Measurements from ENCODE around the gene AMACR. TPM values are rescaled to one million over a fixed set of nuclear protein-coding genes. Genes with fewer than 3 reads are reported as not detected.

Gene AMACR
- total RNA-seq, 2 experiments from 2014 or later, result 4.5 to 5.0 TPM

DNA sequence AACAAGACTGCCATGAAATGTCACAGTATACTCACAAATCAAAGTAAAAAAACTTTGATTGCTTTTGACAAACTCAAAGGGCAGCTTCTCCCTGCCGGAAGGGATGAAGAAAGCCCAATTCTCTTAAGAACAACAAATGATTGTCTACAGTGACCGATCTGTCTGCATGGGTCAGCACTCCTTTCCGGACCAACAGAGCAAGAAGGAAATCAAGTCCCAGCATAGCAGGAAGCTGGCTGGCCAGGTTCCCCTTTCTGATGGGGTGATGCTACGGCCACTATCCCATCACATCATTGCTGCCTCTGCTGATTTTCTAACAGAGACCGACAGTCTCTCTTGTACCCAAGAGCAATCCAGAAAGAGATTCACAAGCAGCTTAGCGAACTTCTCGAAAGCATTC, 34.5 kb upstream of the AMACR start:
- H3K4me1 ChIP-seq (ENCODE audit: insufficient read depth, low read length, poor library complexity, severe bottlenecking), result no peaks in the 10 kb centered on the region
- POLR2A ChIA-PET, result interaction anchor here (1.4 kb wide), 1 partner anchor 10 kb away, joined by 3 read pairs; no protein-coding TSS in a partner anchor

DNA sequence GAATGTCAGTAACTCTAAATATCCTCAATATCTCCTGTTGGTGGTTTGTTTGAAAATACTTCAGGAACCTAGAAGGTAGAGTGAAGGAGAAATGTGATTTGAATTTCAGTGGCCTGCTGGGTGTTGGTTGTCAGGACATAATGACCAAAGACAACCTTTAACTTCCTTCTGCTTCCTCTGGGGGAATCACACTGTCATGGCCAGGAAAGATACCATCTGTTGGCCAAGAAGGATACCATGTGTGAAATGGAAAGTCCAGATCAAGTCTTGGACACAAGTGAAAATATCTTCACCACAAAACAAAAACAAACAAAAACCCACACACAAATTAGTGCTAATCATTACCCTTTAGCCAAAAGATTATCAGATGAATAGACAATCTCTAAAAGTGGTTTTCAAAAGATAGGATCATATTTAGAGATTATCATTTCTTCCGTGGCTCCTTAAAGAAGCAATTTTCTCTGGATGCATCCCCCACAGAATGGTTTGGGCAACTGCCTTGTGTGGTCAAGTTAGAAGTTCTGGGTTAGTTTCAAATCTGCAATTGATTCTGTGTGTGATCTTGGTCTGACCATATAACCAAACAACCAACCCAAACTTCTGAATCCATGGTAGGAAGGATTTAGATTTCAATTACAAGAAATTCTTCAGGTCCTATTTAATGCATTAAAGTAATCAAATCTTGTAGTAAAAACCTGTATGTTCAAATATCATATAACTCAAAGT, 33.6 kb upstream of the AMACR start:
- CTCF ChIA-PET (ENCODE audit: unreplicated experiment), result no interaction called here
- H3K36me3 ChIP-seq (ENCODE audit: insufficient read depth, low read length), result no peaks in the 10 kb centered on the region

More for the DNA sequence above, 34.5 kb upstream of the AMACR start:
- H3K36me3 ChIP-seq (ENCODE audit: insufficient read depth, low read length), result no peaks in the 10 kb centered on the region
- no peaks in the 10 kb centered on the region for H3K9me2 ChIP-seq (ENCODE audit: insufficient read depth, low read length)
- no peak overlapping the region for H2AFZ ChIP-seq (ENCODE audit: low read length)
- H3K27ac ChIP-seq (ENCODE audit: low read depth, low read length, poor library complexity, severe bottlenecking), result no peak overlapping the region
- CTCF ChIA-PET (ENCODE audit: unreplicated experiment), result no interaction called here
- no peaks in the 10 kb centered on the region for H3K79me2 ChIP-seq (ENCODE audit: insufficient read depth, low read depth, low read length)
- TF ChIP-seq, protein P1, sequence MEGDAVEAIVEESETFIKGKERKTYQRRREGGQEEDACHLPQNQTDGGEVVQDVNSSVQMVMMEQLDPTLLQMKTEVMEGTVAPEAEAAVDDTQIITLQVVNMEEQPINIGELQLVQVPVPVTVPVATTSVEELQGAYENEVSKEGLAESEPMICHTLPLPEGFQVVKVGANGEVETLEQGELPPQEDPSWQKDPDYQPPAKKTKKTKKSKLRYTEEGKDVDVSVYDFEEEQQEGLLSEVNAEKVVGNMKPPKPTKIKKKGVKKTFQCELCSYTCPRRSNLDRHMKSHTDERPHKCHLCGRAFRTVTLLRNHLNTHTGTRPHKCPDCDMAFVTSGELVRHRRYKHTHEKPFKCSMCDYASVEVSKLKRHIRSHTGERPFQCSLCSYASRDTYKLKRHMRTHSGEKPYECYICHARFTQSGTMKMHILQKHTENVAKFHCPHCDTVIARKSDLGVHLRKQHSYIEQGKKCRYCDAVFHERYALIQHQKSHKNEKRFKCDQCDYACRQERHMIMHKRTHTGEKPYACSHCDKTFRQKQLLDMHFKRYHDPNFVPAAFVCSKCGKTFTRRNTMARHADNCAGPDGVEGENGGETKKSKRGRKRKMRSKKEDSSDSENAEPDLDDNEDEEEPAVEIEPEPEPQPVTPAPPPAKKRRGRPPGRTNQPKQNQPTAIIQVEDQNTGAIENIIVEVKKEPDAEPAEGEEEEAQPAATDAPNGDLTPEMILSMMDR (conservative IDR thresholded peaks at IDR 0.05; ENCODE audit: low read length), result no peak
- TF ChIP-seq EZH2phosphoT487 (IDR thresholded peaks at IDR 0.05; ENCODE audit: borderline replicate concordance, low read depth, low read length), result no peak
- H3K4me3 ChIP-seq (ENCODE audit: low read depth, low read length, poor library complexity, severe bottlenecking), result no peak overlapping the region
- H4K20me1 ChIP-seq (ENCODE audit: insufficient read depth, low read length), result no peaks in the 10 kb centered on the region
- no peak overlapping the region for H3K4me2 ChIP-seq (ENCODE audit: low read length)
- no TSS peak for BruUV-seq (replicated peaks)
- no peak for DNase-seq (ENCODE audit: low spot score)
- no peaks in the 10 kb centered on the region for H3K9me3 ChIP-seq (ENCODE audit: low read length)
- intact Hi-C loops (cut with micrococcal nuclease; ENCODE audit: unreplicated experiment), result no loop called here

More for the DNA sequence above, 33.6 kb upstream of the AMACR start:
- no peaks in the 10 kb centered on the region for H3K79me2 ChIP-seq (ENCODE audit: insufficient read depth, low read depth, low read length)
- TF ChIP-seq, protein P1 (conservative IDR thresholded peaks at IDR 0.05; ENCODE audit: low read length), result no peak
- no peak for TF ChIP-seq EZH2phosphoT487 (IDR thresholded peaks at IDR 0.05; ENCODE audit: borderline replicate concordance, low read depth, low read length)
- H3K4me3 ChIP-seq (ENCODE audit: low read depth, low read length, poor library complexity, severe bottlenecking), result no peak overlapping the region
- H4K20me1 ChIP-seq (ENCODE audit: insufficient read depth, low read length), result no peaks in the 10 kb centered on the region
- intact Hi-C loops (cut with micrococcal nuclease; ENCODE audit: unreplicated experiment), result no loop called here
- H3K9me2 ChIP-seq (ENCODE audit: insufficient read depth, low read length), result no peaks in the 10 kb centered on the region
- no peak for DNase-seq (ENCODE audit: low spot score)
- no peaks in the 10 kb centered on the region for H3K4me1 ChIP-seq (ENCODE audit: insufficient read depth, low read length, poor library complexity, severe bottlenecking)
- no peaks in the 10 kb centered on the region for H3K9me3 ChIP-seq (ENCODE audit: low read length)
- POLR2A ChIA-PET, result interaction anchor here (0.6 to 1.4 kb wide), 3 partner anchors 11 to 391 kb away, joined by 4 to 8 read pairs (median 5); no protein-coding TSS in a partner anchor
- no TSS peak for BruUV-seq (replicated peaks)
- no peak overlapping the region for H3K4me2 ChIP-seq (ENCODE audit: low read length)
- no peak overlapping the region for H3K27ac ChIP-seq (ENCODE audit: low read depth, low read length, poor library complexity, severe bottlenecking)
- no peak overlapping the region for H2AFZ ChIP-seq (ENCODE audit: low read length)

All from OCI-LY7 (cell line).